IMR-90 (cell line): ENCODE data around the gene ATP6V1F. TPM values are rescaled to one million over a fixed set of nuclear protein-coding genes. Genes with fewer than 3 reads are reported as not detected.

Source experiments
- ATAC-seq: fragments of 200-7000 bp; cut with Tn5 transposase; 2 replicates; pipeline ENCODE4 v1.9.1; 2020; ENCODE audit warnings: low read depth, mild to moderate bottlenecking, moderate library complexity
- BruUV-seq: library from RNA; stranded (reverse); fragments of 400-500 nt; replicated peaks from 2 replicates; lab custom pipeline; 2021; lab: Mats Ljungman, UMichigan
- CTCF ChIA-PET: fragments of 300-600 bp; formaldehyde crosslinking; extraction: SDS; loops from one replicate; lab custom pipeline; 2021; ENCODE audit warnings: antibody characterized with exemption; lab: Yijun Ruan, JAX
- POLR2A ChIA-PET: fragments of 300-600 bp; sonication (Branson Sonifier 250); formaldehyde crosslinking; loops from one replicate; lab custom pipeline; 2022; ENCODE audit warnings: antibody characterized with exemption; ENCODE audit not compliant: unreplicated experiment; lab: Charles Lee
- DNase-seq: peaks from one replicate; pipeline ENCODE4 v3.0.0; 2013
- H2AFZ ChIP-seq: replicated peaks from 2 replicates; pipeline ENCODE3; 2013; ENCODE audit warnings: low read length, mild to moderate bottlenecking; ENCODE audit not compliant: poor library complexity
- H2AK5ac ChIP-seq: 2 replicates; pipeline ENCODE4 v1.6.1; 2013; ENCODE audit warnings: low read depth, low read length, inconsistent platforms
- H2AK9ac ChIP-seq: replicated peaks from 2 replicates; pipeline ENCODE3; 2013; ENCODE audit warnings: mild to moderate bottlenecking, low read depth, low read length, moderate library complexity; ENCODE audit not compliant: poor library complexity
- H2BK120ac ChIP-seq: 2 replicates; pipeline ENCODE4 v1.6.1; 2013; ENCODE audit warnings: low read depth, low read length, inconsistent platforms
- H2BK15ac ChIP-seq: 3 replicates; pipeline ENCODE4 v1.6.1; 2013; ENCODE audit warnings: low read depth, low read length, inconsistent platforms
- H2BK20ac ChIP-seq: 2 replicates; pipeline ENCODE4 v1.6.1; 2013; ENCODE audit warnings: low read depth, mild to moderate bottlenecking, inconsistent platforms, low read length, moderate library complexity
- H2BK5ac ChIP-seq: 2 replicates; pipeline ENCODE4 v1.6.1; 2013; ENCODE audit warnings: mild to moderate bottlenecking, low read depth, low read length, inconsistent platforms; ENCODE audit not compliant: poor library complexity, severe bottlenecking
- H3K14ac ChIP-seq: replicated peaks from 2 replicates; pipeline ENCODE4 v1.6.1; 2013; ENCODE audit warnings: low read depth, low read length, inconsistent platforms
- H3K18ac ChIP-seq: 2 replicates; pipeline ENCODE4 v1.6.1; 2013; ENCODE audit warnings: low read depth, low read length, control low read depth
- H3K23ac ChIP-seq: 2 replicates; pipeline ENCODE4 v1.6.1; 2013; ENCODE audit warnings: low read depth, low read length, inconsistent platforms
- H3K27ac ChIP-seq: 2 replicates; pipeline ENCODE4 v1.5.1; 2013; ENCODE audit warnings: mild to moderate bottlenecking, control low read depth, low read length; ENCODE audit not compliant: insufficient read depth
- H3K27me3 ChIP-seq: 2 replicates; pipeline ENCODE4 v1.6.1; 2013; ENCODE audit warnings: low read length; ENCODE audit not compliant: control insufficient read depth, insufficient read depth
- H3K36me3 ChIP-seq: 2 replicates; pipeline ENCODE4 v1.6.1; 2013; ENCODE audit warnings: low read length, mixed read lengths; ENCODE audit not compliant: control insufficient read depth, insufficient read depth
- H3K4ac ChIP-seq: 2 replicates; pipeline ENCODE4 v1.6.1; 2013; ENCODE audit warnings: low read depth, low read length, inconsistent platforms
- H3K4me1 ChIP-seq: 2 replicates; pipeline ENCODE4 v1.6.1; 2013; ENCODE audit warnings: low read length, mixed read lengths; ENCODE audit not compliant: control insufficient read depth, insufficient read depth
- H3K4me2 ChIP-seq: 2 replicates; pipeline ENCODE4 v1.6.1; 2013; ENCODE audit warnings: low read depth, mild to moderate bottlenecking, control low read depth, low read length, moderate library complexity
- H3K4me3 ChIP-seq: 2 replicates; pipeline ENCODE4 v1.5.1; 2013; ENCODE audit warnings: low read depth, mild to moderate bottlenecking, control low read depth, low read length, moderate library complexity; ENCODE audit not compliant: insufficient read depth
- H3K56ac ChIP-seq: 2 replicates; pipeline ENCODE4 v1.6.1; 2013; ENCODE audit warnings: low read length, inconsistent platforms; ENCODE audit not compliant: insufficient read depth; ENCODE audit errors: extremely low read depth
- H3K79me1 ChIP-seq, 2 experiments: 2 replicates each; pipeline ENCODE4 v1.6.1; 2013; ENCODE audit warnings: low read length in 2 of 2, inconsistent platforms in 1 of 2, low read depth in 1 of 2
- H3K9ac ChIP-seq: 2 replicates; pipeline ENCODE4 v1.6.1; 2013; ENCODE audit warnings: low read depth, low read length, control low read depth
- H3K9me1 ChIP-seq: 2 replicates; pipeline ENCODE4 v1.6.1; 2013; ENCODE audit warnings: low read length, inconsistent platforms; ENCODE audit not compliant: insufficient read depth
- H3K9me3 ChIP-seq: 2 replicates; pipeline ENCODE4 v1.6.1; 2013; ENCODE audit warnings: low read length; ENCODE audit not compliant: control insufficient read depth, insufficient read depth
- H4K20me1 ChIP-seq: 2 replicates; pipeline ENCODE4 v1.6.1; 2013; ENCODE audit warnings: low read length, inconsistent platforms; ENCODE audit not compliant: insufficient read depth
- H4K5ac ChIP-seq: 2 replicates; pipeline ENCODE4 v1.6.1; 2013; ENCODE audit warnings: mild to moderate bottlenecking, low read depth, low read length, control low read depth
- H4K8ac ChIP-seq, 2 experiments: 2 replicates each; pipeline ENCODE4 v1.6.1; 2013; ENCODE audit warnings: low read depth in 2 of 2, low read length in 2 of 2, control low read depth in 1 of 2, inconsistent platforms in 1 of 2
- H4K91ac ChIP-seq: 2 replicates; pipeline ENCODE4 v1.6.1; 2013; ENCODE audit warnings: low read depth, low read length, inconsistent platforms; ENCODE audit not compliant: insufficient read depth
- BHLHE40 ChIP-seq: fragments of 150-350 bp; IDR thresholded peaks from 2 replicates; pipeline ENCODE4 v1.6.1; 2016; ENCODE audit warnings: mild to moderate bottlenecking, low read depth, low read length
- CEBPB ChIP-seq: IDR thresholded peaks from 2 replicates; pipeline ENCODE4 v1.6.1; 2012; ENCODE audit warnings: low read depth, low read length, improper control_type of control experiment
- CHD1 ChIP-seq: IDR thresholded peaks from 2 replicates; pipeline ENCODE4 v1.6.1; 2012; ENCODE audit warnings: low read depth, low read length, improper control_type of control experiment
- ELK1 ChIP-seq: fragments of 150-350 bp; IDR thresholded peaks from 2 replicates; pipeline ENCODE4 v1.6.1; 2016; ENCODE audit warnings: low read depth, mild to moderate bottlenecking, low read length, moderate library complexity, borderline replicate concordance
- FOS ChIP-seq: fragments of 150-350 bp; IDR thresholded peaks from 2 replicates; pipeline ENCODE4 v1.6.1; 2016; ENCODE audit warnings: low read depth, low read length
- MAFK ChIP-seq: IDR thresholded peaks from 2 replicates; pipeline ENCODE4 v1.6.1; 2012; ENCODE audit warnings: low read depth, low read length, improper control_type of control experiment
- MAZ ChIP-seq: IDR thresholded peaks from 2 replicates; pipeline ENCODE4 v1.6.1; 2012; ENCODE audit warnings: low read depth, mild to moderate bottlenecking, low read length, improper control_type of control experiment, moderate library complexity, borderline replicate concordance
- MXI1 ChIP-seq: IDR thresholded peaks from 2 replicates; pipeline ENCODE4 v1.6.1; 2012; ENCODE audit warnings: low read depth, mild to moderate bottlenecking, low read length, moderate library complexity, borderline replicate concordance
- NFE2L2 ChIP-seq: fragments of 150-350 bp; IDR thresholded peaks from 2 replicates; pipeline ENCODE4 v1.6.1; 2016; ENCODE audit warnings: low read depth, mild to moderate bottlenecking, low read length
- POLR2A ChIP-seq: IDR thresholded peaks from 2 replicates; pipeline ENCODE4 v1.6.1; 2012; ENCODE audit warnings: mild to moderate bottlenecking, low read depth, low read length
- RAD21 ChIP-seq: IDR thresholded peaks from 2 replicates; pipeline ENCODE4 v1.6.1; 2012; ENCODE audit warnings: low read length, improper control_type of control experiment
- RCOR1 ChIP-seq: IDR thresholded peaks from 2 replicates; pipeline ENCODE4 v1.6.1; 2012; ENCODE audit warnings: mild to moderate bottlenecking, low read length, improper control_type of control experiment; ENCODE audit not compliant: insufficient replicate concordance
- RFX5 ChIP-seq: IDR thresholded peaks from 2 replicates; pipeline ENCODE4 v1.8.0; 2012; ENCODE audit warnings: low read depth, mild to moderate bottlenecking, low read length, moderate library complexity
- SMC3 ChIP-seq: fragments of 150-350 bp; IDR thresholded peaks from 2 replicates; pipeline ENCODE4 v1.6.1; 2016; ENCODE audit warnings: low read depth, mild to moderate bottlenecking, antibody characterized with exemption, low read length, moderate library complexity
- USF2 ChIP-seq: fragments of 150-350 bp; IDR thresholded peaks from 2 replicates; pipeline ENCODE4 v1.6.1; 2017; ENCODE audit warnings: mild to moderate bottlenecking, antibody characterized with exemption, low read length, low read depth
- WGBS, 2 experiments: methylation state at CpG; one replicate each; pipeline versions ENCODE4 v1.1.5 to v1.1.7; 2013; ENCODE audit warnings: missing lambda C conversion rate in 2 of 2; ENCODE audit not compliant: insufficient read length in 1 of 2; ENCODE audit errors: extremely low coverage in 2 of 2; 5-methylcytosine and 5-hydroxymethylcytosine counted together
- dilution Hi-C: fragments of 300-500 bp; cut with HindIII; formaldehyde crosslinking; loops from one replicate; pipeline ENCODE4 v1.14.3; 2018; ENCODE audit warnings: low sequenced_read_pairs; ENCODE audit not compliant: unreplicated experiment
- in situ Hi-C: fragments of 300-500 bp; cut with MboI; formaldehyde crosslinking; loops from 3 replicates; pipeline ENCODE4 v1.14.3; 2019; ENCODE audit warnings: low sequenced_read_pairs, inconsistent platforms, mixed read lengths
- intact Hi-C: fragments of 100-400 bp; cut with micrococcal nuclease; formaldehyde crosslinking; loops from 2 replicates; pipeline ENCODE4 v1.10.0; 2022
- polyA plus RNA-seq, 3 experiments: library from polyadenylated mRNA; depleted of rRNA; stranded (reverse); fragments of >200 nt; gene quantifications; 2 replicates each; pipeline ENCODE4 v1.2.3, GENCODE V29; 2012; ENCODE audit warnings: low replicate concordance in 1 of 3
- total RNA-seq: library from RNA; depleted of rRNA; stranded (reverse); fragments of >200 nt; gene quantifications from 2 replicates; pipeline ENCODE4 v1.2.3, GENCODE V29; 2012

ATP6V1F gene
- total and polyA plus RNA-seq, 2 of the 4 experiments (the other 2 are of a cell fraction): 104 to 321 TPM

GRCh38 chr7:128865996-128866877 lies 3.6 kb downstream of the ATP6V1F start:
- Histone ChIP-seq H2AK5ac (no peak overlapping the region), H3K27ac (no peak overlapping the region), H3K56ac (no peak overlapping the region), H3K4me1 (peaks cover 2% of the 10 kb centered on the region), H3K79me1 (peaks cover 11 to 16% of the 10 kb centered on the region in 2 experiments), H3K18ac (no peak overlapping the region), H4K91ac (no peak overlapping the region), H3K9me1 (peaks cover 5% of the 10 kb centered on the region; the same call in 1 of the 2 replicates), H2BK120ac (no peak overlapping the region), H3K4me3 (no peak overlapping the region), H2BK15ac (no peak overlapping the region), H3K4ac (no peak overlapping the region), H3K23ac (no peak overlapping the region), H3K14ac (no peak overlapping the region), H4K8ac (no peak overlapping the region), H3K27me3 (peaks cover 17% of the 10 kb centered on the region; the same call in 1 of the 2 replicates), H3K36me3 (peaks cover 16% of the 10 kb centered on the region), H4K20me1 (peaks cover 31% of the 10 kb centered on the region), H3K4me2 (no peak overlapping the region), H2AFZ (no peak overlapping the region), H3K9me3 (no peaks in the 10 kb centered on the region), H3K9ac (no peak overlapping the region), H2AK9ac (no peak overlapping the region), H2BK5ac (no peak overlapping the region), H4K5ac (no peak overlapping the region), H2BK20ac (no peak overlapping the region)
- no CpG with 5 or more reads among the region's 27 CpGs for WGBS, 2 experiments
- DNase-seq (no peak), ATAC-seq (no peak)
- dilution Hi-C loops (no loop called here), in situ Hi-C loops (no loop called here), intact Hi-C loops (no loop called here)
- no TSS peak for BruUV-seq
- POLR2A ChIA-PET: no interaction called here
- CTCF ChIA-PET: no interaction called here
- TF ChIP-seq FOS: no peak
- TF ChIP-seq RFX5: no peak
- TF ChIP-seq CEBPB: no peak
- TF ChIP-seq CHD1: no peak
- no peak for TF ChIP-seq ELK1
- no peak for TF ChIP-seq RCOR1
- TF ChIP-seq MXI1: no peak
- TF ChIP-seq USF2: no peak
- TF ChIP-seq BHLHE40: no peak
- TF ChIP-seq MAZ: no peak
- TF ChIP-seq NFE2L2: no peak
- no peak for TF ChIP-seq SMC3
- TF ChIP-seq POLR2A: no peak
- no peak for TF ChIP-seq MAFK
- no peak for TF ChIP-seq RAD21
